Fibroblast of villous mesenchyme (primary cell): Measurements from ENCODE around the gene STAC. TPM values are rescaled to one million over a fixed set of nuclear protein-coding genes. Genes with fewer than 3 reads are reported as not detected.

Source experiments
- DNase-seq: peaks from one replicate; pipeline ENCODE4 v3.0.0-alpha.2; 2010; ENCODE audit warnings: low read depth
- H3K4me3 ChIP-seq: 2 replicates; pipeline ENCODE4 v1.5.1; 2011; ENCODE audit warnings: low read depth, mild to moderate bottlenecking, low read length
- total RNA-seq: library from RNA; depleted of rRNA; stranded (reverse); fragments of >200 nt; gene quantifications from 2 replicates; pipeline ENCODE4 v1.2.3, GENCODE V29; 2012
- TF ChIP-seq, protein P1 (sequence below): IDR thresholded peaks from 2 replicates; pipeline ENCODE4 v1.5.1; 2012; ENCODE audit warnings: low read depth, mild to moderate bottlenecking, low read length; ENCODE audit not compliant: insufficient read depth

Gene STAC
- total RNA-seq, 1 donor, result 0.43 TPM

DNA sequence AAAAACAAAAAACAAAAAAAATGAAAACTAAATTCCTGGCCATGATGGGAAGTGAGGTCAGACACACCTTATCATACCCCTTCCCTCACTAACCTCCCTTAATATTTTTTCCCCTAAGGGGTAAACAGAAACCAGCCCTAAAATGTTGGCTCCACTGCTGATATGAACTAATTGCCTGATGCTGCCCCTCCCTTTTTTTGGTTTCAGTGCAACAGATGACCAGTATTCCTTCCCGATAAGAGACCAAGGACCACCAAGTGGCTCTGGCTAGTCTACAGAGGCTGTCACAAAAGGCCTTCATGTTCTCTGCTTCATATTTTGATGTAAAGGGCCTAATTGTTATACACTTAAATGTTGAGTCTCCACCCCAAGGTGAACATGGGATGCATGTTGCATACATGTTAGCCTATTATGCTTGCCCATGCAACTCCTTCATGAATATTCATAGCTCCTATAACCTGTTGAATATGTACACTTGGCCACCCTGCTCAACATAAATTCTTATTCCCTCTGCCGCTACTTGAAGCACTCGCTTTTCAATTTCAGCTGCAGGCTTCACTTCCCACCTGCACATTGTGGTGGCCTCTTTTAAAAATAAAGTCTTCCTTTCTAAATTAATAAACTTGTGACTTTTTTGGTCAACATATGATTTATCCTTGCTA lies 12.3 kb upstream of the STAC start:
- DNase-seq, result no peak
- H3K4me3 ChIP-seq, result no peak overlapping the region
- TF ChIP-seq, protein P1, sequence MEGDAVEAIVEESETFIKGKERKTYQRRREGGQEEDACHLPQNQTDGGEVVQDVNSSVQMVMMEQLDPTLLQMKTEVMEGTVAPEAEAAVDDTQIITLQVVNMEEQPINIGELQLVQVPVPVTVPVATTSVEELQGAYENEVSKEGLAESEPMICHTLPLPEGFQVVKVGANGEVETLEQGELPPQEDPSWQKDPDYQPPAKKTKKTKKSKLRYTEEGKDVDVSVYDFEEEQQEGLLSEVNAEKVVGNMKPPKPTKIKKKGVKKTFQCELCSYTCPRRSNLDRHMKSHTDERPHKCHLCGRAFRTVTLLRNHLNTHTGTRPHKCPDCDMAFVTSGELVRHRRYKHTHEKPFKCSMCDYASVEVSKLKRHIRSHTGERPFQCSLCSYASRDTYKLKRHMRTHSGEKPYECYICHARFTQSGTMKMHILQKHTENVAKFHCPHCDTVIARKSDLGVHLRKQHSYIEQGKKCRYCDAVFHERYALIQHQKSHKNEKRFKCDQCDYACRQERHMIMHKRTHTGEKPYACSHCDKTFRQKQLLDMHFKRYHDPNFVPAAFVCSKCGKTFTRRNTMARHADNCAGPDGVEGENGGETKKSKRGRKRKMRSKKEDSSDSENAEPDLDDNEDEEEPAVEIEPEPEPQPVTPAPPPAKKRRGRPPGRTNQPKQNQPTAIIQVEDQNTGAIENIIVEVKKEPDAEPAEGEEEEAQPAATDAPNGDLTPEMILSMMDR, result no peak

DNA sequence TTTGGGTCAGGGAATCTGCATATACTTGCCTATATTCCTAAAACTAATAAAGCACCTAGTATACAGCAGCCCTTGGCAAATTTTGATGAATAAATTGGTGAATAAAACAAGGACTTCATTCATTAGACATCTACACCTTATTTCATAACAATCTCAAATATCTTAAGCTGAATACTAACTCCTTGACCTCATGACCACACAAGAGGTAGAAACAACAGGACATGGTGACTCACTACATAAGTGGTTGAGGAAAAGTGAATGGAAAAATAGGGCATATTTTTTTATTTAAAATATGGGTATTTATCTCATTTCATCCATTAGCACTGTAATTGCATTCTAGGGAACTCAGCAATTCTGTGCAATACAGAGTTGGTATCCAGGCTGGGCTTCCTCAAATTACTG lies 7.8 kb upstream of the STAC start:
- no peak overlapping the region for H3K4me3 ChIP-seq
- no peak for DNase-seq
- TF ChIP-seq, protein P1, result no peak

- TF ChIP-seq, protein P1, result no peak
- DNase-seq, result peak; percentile 11
- no peak overlapping the region for H3K4me3 ChIP-seq
These were observed 7.2 kb upstream of the STAC start for GRCh38 chr3:36373084-36373483.

- no peak overlapping the region for H3K4me3 ChIP-seq
- no peak for DNase-seq
- TF ChIP-seq, protein P1, result no peak
These were observed 6.6 kb upstream of the STAC start for GRCh38 chr3:36373666-36374065.

GRCh38 chr3:36379872-36380220 lies 458 bp upstream of the STAC start:
- TF ChIP-seq, protein P1, result no peak
- no peak for DNase-seq
- H3K4me3 ChIP-seq, result peak overlapping the region; percentile 33

DNA sequence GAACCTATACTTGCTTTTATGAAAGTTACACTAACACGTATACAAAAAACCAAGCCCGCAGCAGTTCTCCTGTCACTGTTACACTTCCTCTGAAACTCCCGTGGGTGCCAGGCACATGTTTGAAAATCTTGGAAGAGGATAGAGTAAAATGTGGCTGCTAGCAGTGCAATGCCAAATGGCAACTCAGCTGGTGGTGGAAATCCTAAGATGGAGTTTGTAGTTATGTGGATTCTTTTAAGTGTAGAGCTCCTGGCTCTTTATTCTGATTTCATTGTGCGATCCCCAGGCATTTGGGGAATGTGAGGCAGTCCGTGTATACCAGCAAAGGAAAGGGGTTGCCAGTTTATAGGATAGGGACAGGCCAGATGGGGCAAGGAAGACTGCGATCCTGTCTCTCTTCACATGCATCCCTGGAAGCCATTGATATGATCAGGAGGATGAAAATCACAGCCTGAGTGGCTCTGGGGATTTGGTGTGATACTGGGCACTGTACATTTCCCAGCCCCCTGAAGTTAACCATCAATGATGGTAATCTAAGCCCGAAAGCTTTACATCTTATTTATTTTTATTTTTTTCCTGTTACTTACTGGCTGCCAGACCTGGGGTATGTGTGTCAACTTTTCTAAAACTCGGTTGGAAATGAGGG lies 1.1 kb downstream of the STAC start:
- H3K4me3 ChIP-seq, result no peak overlapping the region
- TF ChIP-seq, protein P1, result no peak
- no peak for DNase-seq
